ENCODE data around the gene CYP4F3.

CYP4F3 gene

DNA sequence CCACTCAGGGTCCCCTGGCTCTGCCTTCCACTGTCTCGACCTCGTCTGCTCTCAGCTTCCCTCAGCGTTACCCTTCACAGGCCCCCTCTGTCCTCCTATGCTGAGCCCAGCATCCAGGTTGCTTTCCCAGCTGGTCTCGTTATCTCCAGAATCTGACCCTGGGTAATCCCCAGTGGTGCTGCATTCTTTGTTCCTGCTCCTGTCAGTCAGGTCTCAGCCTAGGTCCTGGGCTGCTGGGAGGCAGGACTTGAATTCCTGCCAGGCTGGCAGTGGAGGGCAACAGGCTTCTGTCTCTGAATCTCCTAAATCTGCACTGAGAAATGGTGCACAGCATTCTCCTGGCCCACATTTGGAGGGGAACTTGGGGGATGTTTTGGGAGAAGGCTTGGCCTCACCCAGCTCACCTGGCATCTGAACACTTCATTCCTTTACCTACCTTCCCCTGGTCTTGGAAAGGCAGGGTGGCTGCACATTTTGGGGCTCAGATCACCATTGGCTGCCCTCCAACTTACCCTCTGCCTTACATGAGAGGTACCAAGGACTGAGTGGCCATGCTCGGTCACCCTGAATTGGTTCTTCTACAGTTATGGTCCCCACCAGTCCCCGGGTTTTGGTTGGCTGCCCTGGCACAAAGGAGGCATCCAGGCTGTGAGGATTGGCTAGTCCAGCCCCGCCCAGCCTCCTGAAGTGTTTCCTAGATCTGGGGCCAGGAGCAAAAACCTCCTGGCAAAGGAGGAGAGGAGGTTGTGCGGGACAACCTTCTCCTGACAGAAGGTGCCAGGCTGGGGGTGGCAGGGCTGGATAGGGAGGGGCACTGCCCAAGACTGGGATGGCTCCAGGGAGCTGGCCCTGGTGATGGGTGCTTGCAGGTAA is 26.0 kb upstream of the CYP4F3 start, which contains the start of gene CYP4F8:
Gene CYP4F8 (plus strand): TSS at position 712 of the 873 bp plus-strand sequence. CDS start 399 bp downstream, outside the sequence.
- Histone ChIP-seq H3K27ac (ENCODE audit: low read depth, low read length) (no peak within 1 kb of the TSS), H3K4me3 (ENCODE audit: low read depth in 1 of 2, low read length in 2 of 2) (no peak within 1 kb of the TSS), H3K4me1 (ENCODE audit: control insufficient read depth in 1 of 2, insufficient read depth in 2 of 2, low read length in 2 of 2) (no peaks in the 10 kb centered on the region), H3K27me3 (ENCODE audit: control insufficient read depth in 1 of 2, insufficient read depth in 2 of 2, low read length in 2 of 2) (no peaks in the 10 kb centered on the region), H3K9me3 (ENCODE audit: control insufficient read depth in 1 of 2, low read length in 2 of 2) (no peaks in the 10 kb centered on the region), H3K9ac (ENCODE audit: low read depth in 1 of 2, low read length in 2 of 2) (no peak within 1 kb of the TSS), H3K36me3 (ENCODE audit: control insufficient read depth in 1 of 2, insufficient read depth in 2 of 2, low read length in 2 of 2) (no peaks in the 10 kb centered on the region)

DNA sequence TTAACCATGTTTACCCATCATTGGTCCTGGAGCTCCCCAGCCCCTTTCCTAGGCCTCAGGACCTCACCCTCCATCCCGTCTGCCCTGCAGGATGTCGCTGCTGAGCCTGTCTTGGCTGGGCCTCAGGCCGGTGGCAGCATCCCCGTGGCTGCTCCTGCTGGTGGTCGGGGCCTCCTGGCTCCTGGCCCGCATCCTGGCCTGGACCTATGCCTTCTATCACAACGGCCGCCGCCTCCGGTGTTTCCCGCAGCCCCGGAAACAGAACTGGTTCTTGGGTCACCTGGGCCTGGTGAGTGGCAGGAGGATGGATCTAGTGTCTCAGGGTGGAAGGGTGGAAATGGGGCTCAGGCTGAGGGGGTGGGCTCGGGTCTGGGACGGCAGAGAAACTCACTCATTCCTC is 25.2 kb upstream of the CYP4F3 start:
- Histone ChIP-seq H3K9me3 (ENCODE audit: control insufficient read depth in 1 of 2, low read length in 2 of 2) (no peaks in the 10 kb centered on the region), H3K36me3 (ENCODE audit: control insufficient read depth in 1 of 2, insufficient read depth in 2 of 2, low read length in 2 of 2) (no peaks in the 10 kb centered on the region), H3K27ac (ENCODE audit: low read depth, low read length) (no peak overlapping the region), H3K9ac (ENCODE audit: low read depth in 1 of 2, low read length in 2 of 2) (no peak overlapping the region), H3K4me1 (ENCODE audit: control insufficient read depth in 1 of 2, insufficient read depth in 2 of 2, low read length in 2 of 2) (no peaks in the 10 kb centered on the region), H3K27me3 (ENCODE audit: control insufficient read depth in 1 of 2, insufficient read depth in 2 of 2, low read length in 2 of 2) (no peaks in the 10 kb centered on the region), H3K4me3 (ENCODE audit: low read depth in 1 of 2, low read length in 2 of 2) (no peak overlapping the region)

DNA sequence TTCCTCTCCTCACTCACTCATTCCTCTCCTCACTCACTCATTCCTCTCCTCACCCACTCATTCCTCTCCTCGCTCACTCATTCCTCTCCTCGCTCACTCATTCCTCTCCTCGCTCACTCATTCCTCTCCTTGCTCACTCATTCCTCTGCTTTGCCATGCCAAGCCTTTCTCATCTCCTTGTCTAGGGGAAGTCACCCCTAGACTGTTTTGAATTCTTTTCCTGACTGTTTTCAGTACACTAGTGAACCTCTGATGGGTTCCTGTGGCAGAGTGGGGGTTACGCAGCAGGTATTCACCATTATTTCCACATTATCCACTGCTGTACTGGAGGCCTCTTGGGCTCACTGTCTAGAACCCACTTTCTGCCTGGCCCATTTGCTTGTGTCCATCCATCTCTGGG is 24.5 kb upstream of the CYP4F3 start:
- Histone ChIP-seq H3K9me3 (ENCODE audit: control insufficient read depth in 1 of 2, low read length in 2 of 2) (no peaks in the 10 kb centered on the region), H3K4me3 (ENCODE audit: low read depth in 1 of 2, low read length in 2 of 2) (no peak overlapping the region), H3K36me3 (ENCODE audit: control insufficient read depth in 1 of 2, insufficient read depth in 2 of 2, low read length in 2 of 2) (no peaks in the 10 kb centered on the region), H3K27ac (ENCODE audit: low read depth, low read length) (no peak overlapping the region), H3K4me1 (ENCODE audit: control insufficient read depth in 1 of 2, insufficient read depth in 2 of 2, low read length in 2 of 2) (no peaks in the 10 kb centered on the region), H3K27me3 (ENCODE audit: control insufficient read depth in 1 of 2, insufficient read depth in 2 of 2, low read length in 2 of 2) (no peaks in the 10 kb centered on the region), H3K9ac (ENCODE audit: low read depth in 1 of 2, low read length in 2 of 2) (no peak overlapping the region)

DNA sequence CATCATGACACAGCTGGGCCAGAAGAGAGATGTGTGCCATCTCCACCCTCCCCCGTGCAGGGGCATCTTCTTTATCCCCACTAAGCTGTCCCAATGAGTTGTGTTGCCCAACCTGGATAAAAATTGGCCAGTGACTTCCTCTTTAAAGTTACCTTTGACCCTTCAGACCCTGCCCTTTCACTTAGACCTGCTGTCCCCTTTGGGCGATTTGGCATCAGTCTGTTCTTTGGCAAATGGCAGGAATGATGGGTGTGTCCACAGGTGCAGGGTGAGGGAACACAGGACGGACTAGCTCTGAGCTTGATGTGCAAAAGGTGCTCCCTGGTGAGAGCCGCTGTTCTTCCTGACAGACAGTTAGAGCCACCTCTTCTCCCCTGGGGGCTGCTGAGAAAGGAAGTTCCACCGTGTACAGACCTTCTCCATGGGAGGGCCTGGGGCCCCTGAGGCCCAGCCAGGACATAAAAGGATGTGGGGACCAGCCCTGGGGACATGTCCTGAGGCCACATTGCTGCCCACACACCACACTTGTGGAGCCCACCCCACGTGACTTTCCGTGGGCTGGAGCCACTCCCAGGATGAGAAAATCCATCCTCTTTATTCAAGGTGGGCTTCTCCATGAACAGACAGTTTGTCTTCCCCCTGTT is 23.9 kb upstream of the CYP4F3 start:
- Histone ChIP-seq H3K27me3 (ENCODE audit: control insufficient read depth in 1 of 2, insufficient read depth in 2 of 2, low read length in 2 of 2) (no peaks in the 10 kb centered on the region), H3K4me3 (ENCODE audit: low read depth in 1 of 2, low read length in 2 of 2) (no peak overlapping the region), H3K9me3 (ENCODE audit: control insufficient read depth in 1 of 2, low read length in 2 of 2) (no peaks in the 10 kb centered on the region), H3K36me3 (ENCODE audit: control insufficient read depth in 1 of 2, insufficient read depth in 2 of 2, low read length in 2 of 2) (no peaks in the 10 kb centered on the region), H3K4me1 (ENCODE audit: control insufficient read depth in 1 of 2, insufficient read depth in 2 of 2, low read length in 2 of 2) (no peaks in the 10 kb centered on the region), H3K9ac (ENCODE audit: low read depth in 1 of 2, low read length in 2 of 2) (no peak overlapping the region), H3K27ac (ENCODE audit: low read depth, low read length) (no peak overlapping the region)

DNA sequence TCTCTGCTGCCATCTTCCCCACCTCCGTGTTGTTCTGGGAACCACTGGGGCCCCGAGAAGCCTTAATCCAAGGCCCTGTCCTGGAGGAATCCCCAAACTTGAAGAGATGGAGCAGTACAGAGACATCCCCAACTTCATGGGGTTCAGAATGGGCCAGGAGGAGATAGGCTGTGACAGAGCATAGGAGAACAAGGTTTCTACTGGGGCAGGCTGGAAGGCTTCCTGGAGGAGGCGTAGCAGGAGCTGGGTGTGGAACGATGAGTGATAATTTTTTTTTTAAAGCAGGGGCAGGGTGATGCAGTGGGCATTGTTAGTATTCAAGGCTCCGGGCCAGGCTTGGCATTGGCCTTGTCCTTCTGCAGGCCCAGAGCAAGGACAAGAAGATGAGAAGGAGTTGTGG is 22.4 kb upstream of the CYP4F3 start:
- Histone ChIP-seq H3K27me3 (ENCODE audit: control insufficient read depth in 1 of 2, insufficient read depth in 2 of 2, low read length in 2 of 2) (no peaks in the 10 kb centered on the region), H3K4me3 (ENCODE audit: low read depth in 1 of 2, low read length in 2 of 2) (no peak overlapping the region), H3K4me1 (ENCODE audit: control insufficient read depth in 1 of 2, insufficient read depth in 2 of 2, low read length in 2 of 2) (peaks cover 0 to 9% of the 10 kb centered on the region in 2 donors), H3K36me3 (ENCODE audit: control insufficient read depth in 1 of 2, insufficient read depth in 2 of 2, low read length in 2 of 2) (no peaks in the 10 kb centered on the region), H3K9me3 (ENCODE audit: control insufficient read depth in 1 of 2, low read length in 2 of 2) (no peaks in the 10 kb centered on the region), H3K9ac (ENCODE audit: low read depth in 1 of 2, low read length in 2 of 2) (no peak overlapping the region), H3K27ac (ENCODE audit: low read depth, low read length) (no peak overlapping the region)

DNA sequence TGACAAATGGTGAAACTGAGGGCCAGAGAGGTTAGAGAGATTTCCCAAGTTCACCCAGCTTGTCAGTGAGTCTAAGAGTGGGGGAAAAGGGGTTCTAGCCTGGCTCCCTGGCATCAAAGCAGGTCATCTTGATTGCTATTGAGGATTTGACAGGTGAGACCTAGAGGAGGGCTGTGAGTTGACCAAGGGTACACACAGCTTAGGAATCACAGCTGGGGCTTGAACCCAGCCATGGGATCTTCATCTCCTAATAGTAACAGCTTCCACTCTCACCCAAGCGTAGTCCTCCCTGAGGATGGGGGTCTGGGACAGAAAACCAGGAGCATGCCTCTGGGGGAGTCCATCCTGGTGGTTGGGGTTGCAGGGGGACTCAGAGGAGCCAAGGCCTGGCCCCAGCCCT is 18.9 kb upstream of the CYP4F3 start:
- no peak overlapping the region for H3K27ac ChIP-seq (ENCODE audit: low read depth, low read length)
- H3K4me3 ChIP-seq (ENCODE audit: low read depth in 1 of 2, low read length in 2 of 2), result no peak overlapping the region
- peaks cover 0 to 9% of the 10 kb centered on the region in 2 donors for H3K4me1 ChIP-seq (ENCODE audit: control insufficient read depth in 1 of 2, insufficient read depth in 2 of 2, low read length in 2 of 2)
- no peaks in the 10 kb centered on the region for H3K9me3 ChIP-seq (ENCODE audit: control insufficient read depth in 1 of 2, low read length in 2 of 2)
- H3K9ac ChIP-seq (ENCODE audit: low read depth in 1 of 2, low read length in 2 of 2), result no peak overlapping the region
- H3K27me3 ChIP-seq (ENCODE audit: control insufficient read depth in 1 of 2, insufficient read depth in 2 of 2, low read length in 2 of 2), result peaks cover 0 to 3% of the 10 kb centered on the region in 2 donors
- no peaks in the 10 kb centered on the region for H3K36me3 ChIP-seq (ENCODE audit: control insufficient read depth in 1 of 2, insufficient read depth in 2 of 2, low read length in 2 of 2)

DNA sequence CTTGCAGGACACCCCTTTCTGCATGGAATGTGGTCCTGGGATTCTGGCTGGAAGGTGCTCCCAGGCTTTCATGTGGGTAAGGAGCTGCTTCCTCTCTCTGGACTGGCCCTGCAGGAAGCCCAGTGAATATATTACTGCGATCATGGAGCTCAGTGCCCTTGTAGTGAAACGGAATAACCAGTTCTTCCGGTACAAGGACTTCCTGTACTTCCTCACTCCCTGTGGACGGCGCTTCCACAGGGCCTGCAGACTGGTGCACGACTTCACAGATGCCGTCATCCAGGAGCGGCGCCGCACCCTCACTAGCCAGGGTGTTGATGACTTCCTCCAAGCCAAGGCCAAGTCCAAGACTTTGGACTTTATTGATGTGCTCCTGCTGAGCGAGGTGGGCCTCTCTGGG is 17.7 kb upstream of the CYP4F3 start:
- Histone ChIP-seq H3K4me1 (ENCODE audit: control insufficient read depth in 1 of 2, insufficient read depth in 2 of 2, low read length in 2 of 2) (peaks cover 0 to 9% of the 10 kb centered on the region in 2 donors), H3K27ac (ENCODE audit: low read depth, low read length) (no peak overlapping the region), H3K9me3 (ENCODE audit: control insufficient read depth in 1 of 2, low read length in 2 of 2) (no peaks in the 10 kb centered on the region), H3K27me3 (ENCODE audit: control insufficient read depth in 1 of 2, insufficient read depth in 2 of 2, low read length in 2 of 2) (peaks cover 0 to 3% of the 10 kb centered on the region in 2 donors), H3K9ac (ENCODE audit: low read depth in 1 of 2, low read length in 2 of 2) (no peak overlapping the region), H3K4me3 (ENCODE audit: low read depth in 1 of 2, low read length in 2 of 2) (no peak overlapping the region), H3K36me3 (ENCODE audit: control insufficient read depth in 1 of 2, insufficient read depth in 2 of 2, low read length in 2 of 2) (no peaks in the 10 kb centered on the region)

DNA sequence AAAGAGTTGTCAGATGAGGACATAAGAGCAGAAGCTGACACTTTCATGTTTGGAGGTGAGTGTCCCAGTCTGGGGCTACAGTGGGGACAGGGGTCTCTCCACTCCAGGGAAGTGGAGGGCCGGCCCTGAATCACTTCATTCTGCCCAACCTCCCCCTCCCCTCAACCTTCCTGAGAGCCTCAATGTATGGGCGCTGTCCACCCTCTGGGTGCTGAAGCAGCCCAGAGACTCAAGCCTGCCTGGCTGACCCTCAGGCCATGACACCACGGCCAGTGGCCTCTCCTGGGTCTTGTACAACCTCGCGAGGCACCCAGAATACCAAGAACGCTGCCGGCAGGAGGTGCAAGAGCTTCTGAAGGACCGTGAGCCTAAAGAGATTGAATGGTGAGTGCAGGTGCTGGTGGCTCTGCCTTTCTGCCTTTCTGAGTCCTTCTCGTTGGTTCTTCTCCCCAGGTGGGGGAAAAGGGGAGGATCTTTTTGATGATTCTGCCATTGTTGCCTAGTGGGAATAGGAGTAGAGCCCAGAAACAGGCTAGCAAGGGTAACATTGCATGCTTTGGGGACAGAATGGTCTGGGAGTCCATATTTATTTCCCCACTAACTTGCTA is 16.9 kb upstream of the CYP4F3 start:
- H3K27me3 ChIP-seq (ENCODE audit: control insufficient read depth in 1 of 2, insufficient read depth in 2 of 2, low read length in 2 of 2), result peaks cover 0 to 3% of the 10 kb centered on the region in 2 donors
- H3K4me1 ChIP-seq (ENCODE audit: control insufficient read depth in 1 of 2, insufficient read depth in 2 of 2, low read length in 2 of 2), result peaks cover 0 to 9% of the 10 kb centered on the region in 2 donors
- H3K9me3 ChIP-seq (ENCODE audit: control insufficient read depth in 1 of 2, low read length in 2 of 2), result no peaks in the 10 kb centered on the region
- H3K9ac ChIP-seq (ENCODE audit: low read depth in 1 of 2, low read length in 2 of 2), result no peak overlapping the region
- no peak overlapping the region for H3K4me3 ChIP-seq (ENCODE audit: low read depth in 1 of 2, low read length in 2 of 2)
- no peaks in the 10 kb centered on the region for H3K36me3 ChIP-seq (ENCODE audit: control insufficient read depth in 1 of 2, insufficient read depth in 2 of 2, low read length in 2 of 2)
- H3K27ac ChIP-seq (ENCODE audit: low read depth, low read length), result no peak overlapping the region

DNA sequence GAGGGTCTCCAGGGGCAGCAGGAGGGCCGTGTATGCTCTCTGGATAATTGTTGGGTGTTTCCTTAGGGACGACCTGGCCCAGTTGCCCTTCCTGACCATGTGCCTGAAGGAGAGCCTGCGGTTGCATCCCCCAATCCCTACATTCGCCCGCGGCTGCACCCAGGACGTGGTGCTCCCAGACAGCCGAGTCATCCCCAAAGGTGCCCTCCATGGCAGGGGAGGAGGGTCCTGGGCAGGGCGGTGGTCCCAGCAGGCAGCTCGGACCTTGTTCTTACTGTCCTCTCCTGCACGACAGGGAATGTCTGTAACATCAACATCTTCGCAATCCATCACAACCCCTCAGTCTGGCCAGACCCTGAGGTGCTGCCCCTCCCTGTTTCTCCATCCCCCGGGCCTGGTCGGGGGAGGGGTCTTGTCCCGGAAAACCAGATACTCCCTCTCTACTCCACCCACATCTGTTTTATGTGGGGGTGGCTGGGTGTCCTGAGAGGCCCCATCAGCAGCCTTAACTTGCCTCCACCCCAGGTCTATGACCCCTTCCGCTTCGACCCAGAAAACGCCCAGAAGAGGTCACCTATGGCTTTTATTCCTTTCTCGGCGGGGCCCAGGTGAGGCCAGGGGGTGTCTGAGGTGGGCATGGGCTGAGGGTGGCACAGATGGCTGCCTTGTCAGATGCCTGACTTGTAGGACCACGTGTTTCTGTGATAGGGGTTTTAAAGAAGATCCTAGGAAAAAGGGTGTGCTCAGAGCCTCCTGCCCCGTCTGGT is 12.3 kb upstream of the CYP4F3 start:
- Histone ChIP-seq H3K4me3 (ENCODE audit: low read depth in 1 of 2, low read length in 2 of 2) (peak overlapping the region in 1 of 2 donors; percentile 51), H3K4me1 (ENCODE audit: control insufficient read depth in 1 of 2, insufficient read depth in 2 of 2, low read length in 2 of 2) (peaks cover 0 to 4% of the 10 kb centered on the region in 2 donors), H3K9ac (ENCODE audit: low read depth in 1 of 2, low read length in 2 of 2) (no peak overlapping the region), H3K9me3 (ENCODE audit: control insufficient read depth in 1 of 2, low read length in 2 of 2) (no peaks in the 10 kb centered on the region), H3K27me3 (ENCODE audit: control insufficient read depth in 1 of 2, insufficient read depth in 2 of 2, low read length in 2 of 2) (peaks cover 0 to 3% of the 10 kb centered on the region in 2 donors), H3K27ac (ENCODE audit: low read depth, low read length) (no peak overlapping the region), H3K36me3 (ENCODE audit: control insufficient read depth in 1 of 2, insufficient read depth in 2 of 2, low read length in 2 of 2) (no peaks in the 10 kb centered on the region)

All from duodenal mucosa (tissue), 2 donors.